ENCODE measurements around the gene APIP.

DNA sequence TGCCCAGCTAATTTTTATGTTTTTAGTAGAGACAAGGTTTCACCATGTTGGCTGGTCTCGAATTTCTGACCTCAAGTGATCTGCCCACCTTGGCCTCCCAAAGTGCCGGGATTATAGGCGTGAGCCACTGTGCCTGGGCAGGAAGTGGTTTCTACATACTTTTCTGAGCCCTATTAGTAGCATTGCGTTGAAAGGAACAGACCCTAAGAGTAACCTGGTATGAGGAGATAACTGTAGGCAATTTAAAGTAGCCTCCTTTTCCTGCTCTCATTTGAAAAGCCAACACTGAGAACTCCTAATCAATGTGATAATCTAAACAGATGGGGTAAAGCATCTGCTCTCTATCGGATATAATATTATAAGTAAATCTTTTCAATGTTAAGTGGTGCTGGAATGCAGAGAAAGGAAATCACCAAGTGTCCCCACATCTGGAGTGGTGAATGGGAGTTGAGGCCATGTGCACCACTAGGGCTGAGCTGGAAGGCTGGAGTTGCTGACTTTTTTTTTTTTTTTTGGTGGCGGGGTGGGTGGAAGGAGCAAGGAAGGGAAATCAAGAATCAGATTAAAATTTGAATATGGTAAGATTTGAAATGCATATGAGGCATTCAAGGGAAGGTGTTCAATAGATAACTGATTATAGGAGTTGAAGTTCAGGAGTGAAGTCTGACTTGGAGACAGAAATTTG lies 20.9 kb upstream of the APIP start:
- no peak for TF ChIP-seq POLR2A (IDR thresholded peaks at IDR 0.05)
- TF ChIP-seq, protein P1, sequence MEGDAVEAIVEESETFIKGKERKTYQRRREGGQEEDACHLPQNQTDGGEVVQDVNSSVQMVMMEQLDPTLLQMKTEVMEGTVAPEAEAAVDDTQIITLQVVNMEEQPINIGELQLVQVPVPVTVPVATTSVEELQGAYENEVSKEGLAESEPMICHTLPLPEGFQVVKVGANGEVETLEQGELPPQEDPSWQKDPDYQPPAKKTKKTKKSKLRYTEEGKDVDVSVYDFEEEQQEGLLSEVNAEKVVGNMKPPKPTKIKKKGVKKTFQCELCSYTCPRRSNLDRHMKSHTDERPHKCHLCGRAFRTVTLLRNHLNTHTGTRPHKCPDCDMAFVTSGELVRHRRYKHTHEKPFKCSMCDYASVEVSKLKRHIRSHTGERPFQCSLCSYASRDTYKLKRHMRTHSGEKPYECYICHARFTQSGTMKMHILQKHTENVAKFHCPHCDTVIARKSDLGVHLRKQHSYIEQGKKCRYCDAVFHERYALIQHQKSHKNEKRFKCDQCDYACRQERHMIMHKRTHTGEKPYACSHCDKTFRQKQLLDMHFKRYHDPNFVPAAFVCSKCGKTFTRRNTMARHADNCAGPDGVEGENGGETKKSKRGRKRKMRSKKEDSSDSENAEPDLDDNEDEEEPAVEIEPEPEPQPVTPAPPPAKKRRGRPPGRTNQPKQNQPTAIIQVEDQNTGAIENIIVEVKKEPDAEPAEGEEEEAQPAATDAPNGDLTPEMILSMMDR (IDR thresholded peaks at IDR 0.05): no peak

Measured in Peyer's patch (tissue), 4 donors.